HG03432 (cell line): ENCODE measurements around the gene SNCAIP.

Experiments
- ATAC-seq: cut with Tn5 transposase; IDR thresholded peaks from one replicate; pipeline ENCODE4 v1.9.1; 2021; ENCODE audit warnings: mild to moderate bottlenecking, moderate library complexity; ENCODE audit not compliant: unreplicated experiment

SNCAIP gene

GRCh38 chr5:122392224-122392623 lies 80.2 kb downstream of the SNCAIP start:
- no peak for ATAC-seq

GRCh38 chr5:122392824-122393223 lies 80.8 kb downstream of the SNCAIP start:
- no peak for ATAC-seq

GRCh38 chr5:122394284-122394930 lies 82.4 kb downstream of the SNCAIP start:
- ATAC-seq: no peak

GRCh38 chr5:122398016-122398415 lies 86.0 kb downstream of the SNCAIP start:
- no peak for ATAC-seq

GRCh38 chr5:122400341-122400740 lies 88.3 kb downstream of the SNCAIP start:
- ATAC-seq: no peak

- ATAC-seq: no peak
These were observed 88.9 kb downstream of the SNCAIP start for GRCh38 chr5:122400938-122401337.

GRCh38 chr5:122401976-122402725 lies 90.1 kb downstream of the SNCAIP start:
- no peak for ATAC-seq

- no peak for ATAC-seq
These were observed 91.1 kb downstream of the SNCAIP start for GRCh38 chr5:122402955-122403685.

GRCh38 chr5:122404018-122404417 lies 92.0 kb downstream of the SNCAIP start:
- no peak for ATAC-seq

GRCh38 chr5:122404653-122405362 lies 92.8 kb downstream of the SNCAIP start:
- no peak for ATAC-seq

GRCh38 chr5:122405751-122406150 lies 93.7 kb downstream of the SNCAIP start:
- no peak for ATAC-seq

- no peak for ATAC-seq
These were observed 94.1 kb downstream of the SNCAIP start for GRCh38 chr5:122406181-122406580.

GRCh38 chr5:122408592-122409224 lies 96.7 kb downstream of the SNCAIP start:
- ATAC-seq: peak; percentile 50

GRCh38 chr5:122412966-122413365 lies 100.9 kb downstream of the SNCAIP start:
- ATAC-seq: peak; percentile 31

GRCh38 chr5:122413722-122414121 lies 101.7 kb downstream of the SNCAIP start:
- peak; percentile 46 for ATAC-seq

- ATAC-seq: peak; percentile 85
These were observed 103.2 kb downstream of the SNCAIP start for GRCh38 chr5:122415030-122415800.

- ATAC-seq: no peak
These were observed 103.7 kb downstream of the SNCAIP start for GRCh38 chr5:122415801-122416120.

- no peak for ATAC-seq
These were observed 107.3 kb downstream of the SNCAIP start for GRCh38 chr5:122419142-122419894.

- ATAC-seq: no peak
These were observed 108.1 kb downstream of the SNCAIP start for GRCh38 chr5:122420091-122420490.
